NCI-H2196 (cell line): Measurements from ENCODE around the gene MYO1B.

Source experiments
- DNase-seq: peaks from one replicate; lab custom pipeline; 2025; ENCODE audit not compliant: unreplicated experiment; lab: John Stamatoyannopoulos, UW

MYO1B gene

DNA sequence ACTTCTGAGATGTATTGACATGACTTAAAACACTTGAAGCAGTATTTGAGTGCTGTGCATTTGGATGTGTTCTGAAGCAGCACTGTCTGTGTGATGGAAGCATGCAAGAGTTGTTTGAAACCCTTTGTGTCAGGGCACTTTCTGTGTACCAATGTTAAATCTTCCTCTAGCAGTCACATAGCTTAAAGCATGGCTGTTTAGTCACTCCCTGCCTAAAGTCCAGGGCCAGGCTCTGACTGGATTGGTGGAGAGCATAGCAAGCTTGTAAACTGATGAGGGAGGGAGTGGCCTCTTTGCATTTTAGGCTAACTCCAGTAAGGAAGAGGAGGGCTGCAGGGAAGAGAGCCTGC lies 73.5 kb downstream of the MYO1B start:
- DNase-seq: no peak

DNA sequence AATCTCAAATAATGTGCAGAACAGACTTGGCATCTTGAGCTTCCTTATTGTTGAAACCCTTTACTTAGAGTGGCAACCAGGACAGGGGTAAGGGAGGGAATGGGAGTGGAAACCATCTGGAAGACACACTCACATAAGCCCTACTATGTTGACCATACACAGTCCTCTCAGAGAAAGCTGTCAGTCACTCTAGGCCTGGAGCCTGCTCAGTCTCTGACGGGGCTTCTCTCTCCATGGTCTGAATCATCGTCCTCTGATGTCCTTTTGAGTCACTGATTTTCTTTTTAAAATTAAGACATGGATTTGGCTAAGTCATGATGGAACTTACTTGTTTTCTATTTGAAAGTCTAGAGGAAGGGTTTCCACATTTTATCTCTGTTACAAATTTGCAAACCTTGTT lies 74.0 kb downstream of the MYO1B start:
- DNase-seq: no peak

DNA sequence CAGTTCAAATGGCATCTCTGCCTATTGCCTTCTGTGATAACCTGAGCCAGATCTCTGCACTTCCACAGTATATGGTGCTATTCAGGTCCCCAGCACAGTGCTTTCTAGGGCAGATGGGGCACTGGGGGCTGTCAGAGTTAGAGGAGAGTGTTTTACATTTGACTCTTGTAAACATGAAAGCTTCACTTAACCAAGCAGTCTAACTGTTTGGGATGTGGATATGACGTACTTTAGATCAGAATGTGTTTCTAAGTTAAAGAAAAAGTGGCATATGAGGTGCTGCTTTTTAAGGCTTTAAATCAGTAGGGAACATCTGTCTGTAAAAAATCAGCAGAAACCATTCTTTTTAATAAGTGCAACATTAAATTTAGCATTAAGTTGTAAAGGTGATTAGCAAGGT lies 75.7 kb downstream of the MYO1B start:
- no peak for DNase-seq

DNA sequence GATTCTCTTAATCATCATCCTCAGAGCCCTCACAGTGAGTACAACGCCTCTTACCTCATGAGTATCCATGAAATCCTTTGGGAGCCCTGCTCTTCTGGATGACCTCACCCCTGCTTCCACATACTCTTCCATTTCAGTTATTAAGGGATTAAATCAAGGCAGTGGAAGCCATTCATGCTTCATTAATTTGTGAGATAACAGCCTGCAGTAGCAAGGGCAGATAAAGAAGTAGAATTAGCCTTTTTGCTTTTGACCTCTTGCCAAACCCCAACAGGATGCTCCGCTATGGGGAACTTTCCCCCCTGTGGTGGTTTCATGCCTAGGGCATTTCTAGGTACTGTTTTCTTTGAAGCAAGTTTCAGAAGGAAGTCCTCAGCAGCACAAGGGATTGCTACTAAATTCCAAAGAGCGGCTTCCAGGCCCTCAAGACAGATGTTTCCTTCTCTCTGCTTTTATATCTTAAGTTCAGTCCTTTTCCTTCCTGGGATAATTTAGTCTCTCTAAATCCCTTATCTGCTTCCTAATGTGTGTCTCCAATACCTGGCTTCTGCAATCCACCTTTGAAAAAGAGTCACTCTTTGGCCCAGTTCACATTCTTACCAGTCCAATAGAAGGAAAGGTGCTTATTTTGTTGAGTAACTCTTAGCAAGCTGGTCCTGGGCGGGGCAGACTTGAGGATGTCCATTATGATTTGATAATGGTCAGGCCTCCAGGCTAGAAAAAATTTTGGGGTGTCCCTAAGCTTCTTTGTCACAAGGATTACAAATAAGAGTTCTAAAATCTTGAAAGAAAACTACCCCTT lies 76.9 kb downstream of the MYO1B start:
- DNase-seq: no peak

DNA sequence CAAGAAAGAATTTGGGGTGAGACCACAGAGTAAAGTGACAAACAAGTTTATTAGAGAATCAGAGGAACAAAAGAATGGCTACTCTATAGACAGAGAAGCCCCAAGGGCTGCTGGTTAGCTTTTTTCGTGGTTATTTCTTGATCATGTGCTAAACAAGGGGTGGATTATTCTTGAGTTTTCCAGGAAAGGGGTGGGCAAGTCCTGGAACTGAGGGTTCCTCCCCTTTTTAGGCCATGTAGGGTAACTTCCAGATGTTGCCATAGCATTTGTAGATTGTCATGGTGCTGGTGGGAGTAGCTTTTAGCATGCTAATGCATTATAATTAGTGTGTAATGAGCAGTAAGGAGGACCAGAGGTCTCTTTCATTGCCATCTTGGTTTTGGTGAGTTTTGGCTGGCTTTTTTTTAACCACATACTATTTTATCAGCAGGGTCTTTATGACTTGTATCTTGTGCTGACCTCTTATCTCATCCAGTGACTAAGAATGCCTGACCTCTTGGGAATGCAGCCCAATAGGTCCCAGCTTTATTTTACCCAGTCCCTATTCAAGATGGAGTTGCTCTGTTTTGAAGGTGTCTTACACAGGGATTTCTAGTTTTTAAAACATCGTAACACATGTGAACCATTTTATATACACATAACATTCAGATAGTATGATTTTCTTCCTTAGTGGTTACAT lies 77.8 kb downstream of the MYO1B start:
- DNase-seq: no peak

DNA sequence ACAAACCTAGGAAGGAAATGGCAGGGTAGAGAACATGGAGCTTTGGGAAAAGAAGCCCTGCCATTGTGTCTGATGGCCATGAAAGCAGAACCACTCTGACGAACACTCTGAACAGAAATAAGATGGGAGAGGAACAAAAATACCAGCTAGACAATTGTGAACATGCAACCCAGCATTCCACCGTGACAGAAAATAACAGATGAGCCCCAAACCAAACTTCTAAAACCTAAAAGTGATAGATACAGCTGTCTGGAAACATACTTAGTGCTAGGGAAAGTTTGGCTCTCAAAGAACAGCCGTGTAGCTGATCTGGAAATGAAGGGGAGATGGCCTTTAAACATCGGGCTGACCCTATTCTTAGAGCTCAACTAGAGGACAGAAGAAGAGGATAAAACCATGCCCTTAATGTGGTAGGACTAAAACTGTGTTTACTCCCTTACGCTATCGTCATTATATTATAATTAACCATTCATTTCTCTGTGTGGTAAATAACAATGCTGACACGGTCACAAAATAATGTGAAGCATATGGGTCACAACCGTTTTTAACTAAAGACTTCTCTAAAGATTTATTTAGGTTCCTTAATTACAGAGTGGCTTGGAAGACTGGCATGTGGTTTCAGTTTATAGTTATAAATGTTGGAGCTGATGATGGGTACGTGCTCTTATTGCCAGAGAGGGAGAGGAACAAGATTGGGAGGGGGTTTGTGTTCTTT lies 80.6 kb downstream of the MYO1B start:
- DNase-seq: no peak

DNA sequence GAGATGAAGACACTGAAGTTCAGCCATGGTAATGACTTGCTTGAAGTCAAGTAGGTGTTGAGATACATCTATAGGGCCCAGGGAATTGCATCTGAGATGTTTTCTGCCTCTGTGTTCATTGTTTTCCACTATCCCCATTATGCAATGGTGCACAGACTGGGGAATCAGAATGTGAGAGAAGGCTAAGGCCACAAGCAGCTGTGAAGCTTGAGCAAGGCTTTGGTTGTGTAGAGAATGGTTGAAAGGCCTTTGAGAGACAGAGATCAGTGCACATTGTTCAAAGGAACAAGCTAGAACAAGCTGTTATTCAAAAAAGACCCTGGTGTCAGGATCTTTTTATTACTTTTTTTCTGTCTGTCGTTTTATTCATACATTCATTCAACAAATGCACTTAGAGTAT lies 82.3 kb downstream of the MYO1B start:
- DNase-seq: no peak

DNA sequence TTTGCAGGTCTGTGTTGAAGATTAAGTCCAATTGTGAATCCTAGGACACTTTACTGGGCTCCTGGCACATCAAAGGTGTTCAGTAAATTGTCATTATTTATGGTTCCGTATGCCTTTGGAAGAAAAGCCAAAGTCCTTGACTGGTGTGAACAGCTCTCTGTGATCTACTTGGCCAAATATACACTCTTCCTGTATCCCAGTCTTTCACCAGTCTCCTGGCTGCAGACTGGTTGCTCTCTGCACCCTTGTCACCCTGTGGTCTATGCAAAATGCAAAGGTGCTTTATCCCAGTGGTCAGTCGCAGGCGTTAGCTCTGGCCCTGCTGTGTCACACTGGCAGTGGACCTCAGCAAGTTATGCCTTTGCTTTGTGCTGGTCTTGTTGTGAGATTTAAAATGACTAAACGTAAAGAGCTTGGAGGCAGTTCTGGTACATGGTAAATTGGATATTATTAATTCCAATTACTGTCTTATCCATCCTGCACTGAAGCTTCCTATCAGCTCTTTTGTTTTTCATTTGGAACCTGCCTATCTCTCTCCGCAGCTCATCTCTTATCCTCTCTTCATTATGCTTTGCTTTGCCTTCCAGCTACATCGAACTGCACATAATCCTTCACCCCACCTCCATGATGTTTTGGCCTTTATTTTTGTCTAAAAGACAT lies 83.1 kb downstream of the MYO1B start:
- DNase-seq: no peak

DNA sequence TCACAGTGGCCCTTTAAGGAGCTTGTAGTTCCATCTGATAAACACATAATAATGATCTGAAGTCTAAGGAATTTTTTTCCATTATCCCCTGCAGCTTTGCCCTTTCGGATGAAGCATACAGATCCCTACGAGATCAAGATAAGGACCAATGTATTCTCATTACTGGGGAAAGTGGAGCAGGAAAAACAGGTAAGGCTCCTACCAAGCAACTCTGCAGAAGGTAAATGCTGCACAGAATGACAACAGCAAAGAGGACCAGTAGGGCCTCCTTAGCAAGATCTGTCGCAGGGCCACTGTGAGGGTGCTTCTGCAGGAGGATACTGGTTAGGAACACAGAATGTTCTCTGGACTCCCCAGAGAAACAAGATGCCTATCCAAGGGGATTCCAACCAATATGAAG lies 84.6 kb downstream of the MYO1B start:
- no peak for DNase-seq

DNA sequence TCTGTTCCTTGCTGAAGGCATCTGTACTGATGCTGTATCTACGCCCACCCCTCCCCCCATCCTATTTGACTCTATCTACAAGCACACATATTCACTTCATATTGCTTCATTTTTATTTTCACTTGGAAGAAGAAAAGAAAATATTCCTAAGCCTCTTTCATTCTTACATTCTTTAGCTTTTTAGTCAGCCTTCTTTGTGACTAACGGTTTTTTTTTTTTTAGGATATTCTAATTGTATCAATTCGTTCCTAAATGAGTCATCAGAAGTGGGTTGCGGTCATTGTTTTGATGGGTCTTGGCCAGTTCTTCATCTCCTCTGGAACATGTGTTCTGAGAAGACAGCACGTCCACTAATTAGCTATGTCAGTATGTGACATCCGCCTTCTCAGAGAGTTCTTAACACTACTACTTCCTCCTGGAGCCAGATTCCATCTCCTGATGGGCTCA lies 88.7 kb downstream of the MYO1B start:
- DNase-seq: no peak

DNA sequence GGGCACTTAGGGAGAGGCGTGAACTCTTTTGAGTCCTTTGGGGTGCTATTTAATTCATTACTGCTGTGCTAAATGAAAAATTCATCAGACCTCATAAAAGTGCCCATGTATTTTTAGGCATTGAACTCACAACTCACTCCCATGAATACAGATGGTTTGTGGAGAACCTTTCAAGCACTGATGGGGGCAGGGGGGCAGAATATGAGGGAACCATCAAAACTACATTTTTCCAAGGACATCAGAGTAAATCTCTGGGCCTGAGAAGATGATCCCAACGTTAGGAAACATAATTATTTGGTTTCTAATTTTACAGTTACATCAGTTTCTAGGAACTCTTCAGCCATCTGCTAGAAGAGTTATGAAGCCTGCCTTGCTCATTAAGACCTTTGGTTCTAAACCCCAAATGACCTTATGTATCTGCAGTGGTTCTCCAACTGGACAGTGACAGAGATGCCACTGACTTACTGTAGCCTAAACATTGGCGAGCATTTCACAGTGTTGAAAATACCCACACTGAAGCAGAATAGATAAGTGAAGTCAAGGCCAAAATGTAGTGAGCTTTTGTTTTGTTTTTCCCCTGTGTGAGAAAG lies 90.8 kb downstream of the MYO1B start:
- DNase-seq: no peak

DNA sequence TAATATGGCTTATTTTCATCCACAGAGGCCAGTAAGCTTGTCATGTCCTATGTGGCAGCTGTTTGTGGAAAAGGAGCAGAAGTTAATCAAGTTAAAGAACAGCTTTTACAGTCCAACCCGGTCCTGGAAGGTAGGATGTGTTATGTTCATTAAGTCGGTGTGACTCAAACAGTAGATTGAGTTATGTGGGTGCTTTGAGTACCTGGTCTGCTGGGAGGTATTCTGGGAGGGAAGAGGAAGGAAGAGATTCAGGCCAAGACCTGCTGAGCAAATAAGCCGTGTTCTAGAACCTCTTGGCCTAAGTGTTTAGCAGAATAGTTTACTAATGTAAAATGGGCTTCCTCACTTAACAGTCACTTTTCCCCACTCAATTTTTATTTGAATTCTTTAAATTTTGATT lies 96.2 kb downstream of the MYO1B start:
- DNase-seq: no peak

DNA sequence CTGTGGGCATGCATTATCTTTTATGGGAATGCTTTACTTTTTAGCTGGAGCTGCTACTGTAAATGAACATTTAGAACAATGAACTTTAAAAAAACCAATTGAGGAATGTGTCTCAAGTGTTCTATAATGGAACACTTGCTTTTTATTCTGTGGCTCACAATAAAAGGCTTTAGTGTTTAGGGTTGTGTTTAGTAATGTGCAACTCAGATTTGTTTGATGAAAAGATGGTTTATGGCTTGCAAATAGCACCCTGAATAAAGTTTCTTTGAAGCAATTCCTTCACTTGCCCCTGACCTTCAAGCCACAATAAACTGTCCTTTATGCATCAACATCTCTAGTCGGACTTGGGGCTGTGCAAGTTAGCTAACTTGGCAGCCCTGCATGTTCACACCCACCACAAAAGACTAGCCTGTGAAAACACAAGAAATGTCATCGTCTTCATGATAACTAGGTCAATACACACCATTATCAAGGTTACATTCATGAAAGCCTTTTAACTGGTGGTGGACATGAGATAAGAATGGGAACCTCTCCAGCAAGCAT lies 98.7 kb downstream of the MYO1B start:
- no peak for DNase-seq

DNA sequence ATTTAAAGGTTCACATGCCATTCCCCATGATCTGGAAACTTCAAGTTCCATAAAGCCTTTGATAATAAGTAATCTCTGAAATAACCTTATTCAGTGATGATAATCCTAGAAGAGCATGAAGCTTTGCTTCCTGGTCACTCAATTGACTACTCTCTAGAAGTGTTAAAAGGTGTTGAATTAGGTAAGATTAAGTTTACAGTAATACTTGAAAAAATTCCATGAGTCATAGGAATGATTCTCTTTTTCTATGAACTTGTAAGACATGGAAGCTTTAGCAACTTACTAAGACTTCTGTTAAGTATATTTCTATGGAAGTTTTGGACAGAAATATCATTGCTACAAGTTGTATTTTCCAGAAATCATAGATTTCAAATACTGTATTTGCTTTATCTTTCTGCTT lies 100.6 kb downstream of the MYO1B start:
- DNase-seq: no peak

DNA sequence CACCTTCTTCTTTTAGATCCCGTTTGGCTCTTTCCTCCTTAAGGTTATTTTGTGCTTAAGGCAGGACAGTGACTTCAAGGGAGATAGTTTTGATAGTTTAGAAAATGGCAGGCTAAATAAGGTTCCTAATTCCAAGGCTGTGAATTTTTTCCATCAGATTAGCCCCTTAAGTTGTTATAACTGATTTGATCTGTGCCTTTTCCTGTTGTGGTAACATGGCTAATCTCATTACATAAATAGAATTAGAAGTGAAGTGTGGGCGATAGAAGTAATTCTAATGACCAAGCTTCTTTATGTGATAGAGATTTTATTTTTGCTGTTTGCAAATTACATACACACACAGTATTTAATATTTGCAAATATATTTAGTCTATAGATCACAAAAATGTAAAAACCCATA lies 102.0 kb downstream of the MYO1B start:
- no peak for DNase-seq

DNA sequence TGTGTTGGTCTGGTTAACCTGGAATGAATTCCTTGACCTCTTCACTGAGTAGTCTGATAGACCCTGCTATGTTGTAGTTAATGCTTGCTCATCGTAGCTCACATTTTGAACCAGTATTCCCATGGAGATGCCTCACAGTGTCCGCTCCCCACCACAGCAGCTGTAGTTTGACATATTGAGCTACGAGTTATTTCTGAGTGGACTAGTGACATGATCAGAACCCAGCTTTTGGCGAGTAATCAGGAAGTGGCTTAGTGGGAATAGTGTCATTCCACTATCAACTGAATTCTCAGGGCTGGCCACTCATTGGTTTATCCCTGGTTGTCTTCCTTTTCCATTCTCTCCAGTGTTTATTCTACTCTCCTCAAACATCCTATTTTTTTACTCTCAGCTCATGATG lies 102.7 kb downstream of the MYO1B start:
- no peak for DNase-seq

DNA sequence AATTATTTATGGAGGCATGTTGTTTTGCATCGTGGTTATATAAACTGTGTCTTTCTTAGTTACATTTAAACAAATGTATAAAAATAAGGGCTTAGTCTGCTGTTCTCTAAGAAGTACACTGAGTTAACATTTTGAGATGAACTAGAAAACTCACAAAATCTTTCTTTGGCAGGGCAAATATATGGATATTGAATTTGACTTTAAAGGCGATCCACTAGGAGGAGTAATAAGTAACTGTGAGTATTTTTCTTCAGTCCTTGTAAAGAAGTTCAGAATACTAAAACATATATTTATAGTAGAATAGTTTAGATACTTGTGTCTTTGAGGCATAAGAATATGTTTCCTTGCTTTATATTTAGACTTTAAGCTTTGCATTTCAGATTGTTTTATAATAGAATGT lies 104.8 kb downstream of the MYO1B start:
- no peak for DNase-seq

DNA sequence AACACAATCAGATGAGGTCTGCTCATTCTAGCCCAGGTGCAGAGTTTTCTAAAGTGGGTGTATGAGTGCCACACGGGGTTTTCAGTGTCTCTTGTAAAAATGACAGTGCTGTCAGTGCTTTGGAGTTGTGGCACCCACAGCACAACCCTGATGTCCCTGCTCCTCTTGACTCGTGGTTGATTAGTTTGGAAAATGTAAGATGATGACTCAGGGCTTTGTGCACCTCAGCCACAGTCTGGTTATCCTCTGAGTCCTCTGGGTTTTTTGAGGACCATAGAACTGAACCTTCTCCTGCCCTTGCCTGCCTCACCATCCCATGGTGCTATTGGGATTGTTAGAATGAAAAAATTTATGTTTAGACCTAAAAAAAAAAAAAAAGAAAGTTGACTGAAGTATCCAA lies 105.6 kb downstream of the MYO1B start:
- no peak for DNase-seq

DNA sequence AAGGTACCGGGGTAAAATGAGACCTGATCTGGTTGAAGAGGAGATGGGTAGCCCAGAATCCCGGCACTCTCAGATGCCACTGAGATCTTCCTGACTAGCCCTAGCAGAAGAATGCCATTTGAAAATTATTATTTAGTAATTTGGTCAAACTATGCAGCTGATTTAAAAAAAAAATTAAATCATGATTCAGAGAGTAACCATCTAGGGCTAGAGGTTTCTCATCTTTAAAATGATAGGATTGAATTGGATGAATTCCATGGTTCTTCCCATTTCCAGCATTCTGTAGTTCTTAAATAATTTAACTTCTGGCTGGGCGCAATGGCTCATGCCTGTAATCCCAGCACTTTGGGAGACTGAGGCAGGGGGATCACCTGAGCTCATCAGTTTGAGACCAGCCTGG lies 106.1 kb downstream of the MYO1B start:
- DNase-seq: no peak

DNA sequence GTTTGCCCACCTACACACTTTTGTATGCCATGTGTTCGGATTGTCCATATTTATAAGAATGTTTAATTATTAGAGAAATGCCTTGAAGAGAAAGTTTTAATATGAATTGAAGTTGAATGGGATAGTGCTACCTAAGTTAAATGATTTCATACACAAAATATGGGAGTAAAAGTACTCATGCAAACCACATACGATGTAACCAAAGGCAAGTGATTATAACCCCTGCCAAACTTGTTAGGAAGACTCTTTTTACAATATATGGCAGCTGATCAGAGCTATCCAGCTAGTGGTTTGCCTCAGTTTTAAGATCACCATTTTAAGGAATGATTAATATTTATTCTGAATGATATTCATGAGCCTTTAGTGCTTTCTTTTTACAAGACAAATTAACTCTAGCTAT lies 106.7 kb downstream of the MYO1B start:
- no peak for DNase-seq

DNA sequence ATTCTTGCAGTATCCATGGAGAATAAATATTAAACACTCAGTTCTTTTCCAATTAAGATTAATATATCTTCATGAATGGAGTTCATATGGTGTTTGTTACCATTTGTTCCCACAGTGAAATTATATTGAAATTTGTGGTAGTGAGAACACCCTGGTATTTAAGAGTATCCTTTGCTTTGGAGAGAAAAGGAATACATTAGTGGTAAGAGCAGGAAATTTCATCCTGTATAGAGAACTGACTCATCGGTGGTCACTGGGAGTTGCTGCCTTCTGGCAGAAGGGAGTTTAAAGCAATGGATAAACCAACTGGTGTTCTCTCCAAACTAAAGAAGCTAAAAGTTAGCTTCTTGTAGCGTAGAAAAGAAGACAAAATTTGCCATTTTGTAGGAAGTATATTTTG lies 107.3 kb downstream of the MYO1B start:
- no peak for DNase-seq
